ENCODE data around the gene NPRL2.

DNA sequence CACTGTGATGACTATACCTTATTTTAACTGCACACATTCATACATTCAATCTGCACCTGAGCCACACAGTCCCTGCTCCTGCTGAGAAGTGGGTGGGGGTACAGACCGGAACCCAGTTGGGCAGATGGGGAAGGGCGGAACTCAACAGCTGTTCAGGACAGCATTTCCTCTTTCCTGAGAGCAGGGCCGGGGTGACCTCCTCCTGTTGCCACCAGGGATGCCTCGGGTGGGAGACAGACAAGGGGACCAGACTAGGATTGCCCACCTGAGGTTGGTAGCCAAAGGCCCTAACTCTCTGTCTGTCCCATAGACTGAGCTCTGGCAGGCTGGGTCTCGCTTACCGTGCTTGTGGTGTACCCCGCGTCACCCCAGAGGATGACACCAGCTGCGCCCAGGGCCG lies 32.0 kb downstream of the NPRL2 start:
- TF ChIP-seq EZH2phosphoT487 (IDR thresholded peaks at IDR 0.05; ENCODE audit: insufficient read depth, low read depth) = no peak
- TF ChIP-seq EZH2 (IDR thresholded peaks at IDR 0.05; ENCODE audit: insufficient read depth, poor library complexity, severe bottlenecking) = no peak
